PC-3 (cell line): ENCODE results near the gene RIN1.

Experiments used
- EZH2 ChIP-seq: fragments of 300-600 bp; sonication (generic); IDR thresholded peaks from one replicate; pipeline ENCODE4 v1.6.1; 2017; ENCODE audit warnings: antibody characterized with exemption, mild to moderate bottlenecking, low read length; ENCODE audit not compliant: unreplicated experiment
- TF ChIP-seq, protein P1 (sequence below): fragments of 300-600 bp; sonication (generic); conservative IDR thresholded peaks from 2 replicates; pipeline ENCODE4 v1.5.1; 2017; ENCODE audit warnings: antibody characterized with exemption, low read depth, mild to moderate bottlenecking, low read length

DNA sequence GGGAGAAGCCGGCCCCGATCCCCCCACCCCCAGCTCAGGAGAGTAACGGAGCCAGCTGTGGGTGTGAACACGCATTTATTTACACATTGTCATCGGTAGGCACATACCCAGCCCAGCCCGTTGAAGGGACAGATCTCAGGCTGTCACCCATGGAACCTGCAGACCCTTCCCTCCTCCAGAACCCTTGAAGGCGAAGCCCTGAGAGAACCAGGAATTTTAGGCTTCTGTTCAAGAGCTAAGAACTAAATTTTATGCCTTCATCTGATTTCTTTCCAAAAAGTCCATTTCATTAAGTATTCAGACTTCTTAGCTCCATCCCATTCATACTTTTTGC lies 9.0 kb upstream of the RIN1 start:
- TF ChIP-seq, protein P1, sequence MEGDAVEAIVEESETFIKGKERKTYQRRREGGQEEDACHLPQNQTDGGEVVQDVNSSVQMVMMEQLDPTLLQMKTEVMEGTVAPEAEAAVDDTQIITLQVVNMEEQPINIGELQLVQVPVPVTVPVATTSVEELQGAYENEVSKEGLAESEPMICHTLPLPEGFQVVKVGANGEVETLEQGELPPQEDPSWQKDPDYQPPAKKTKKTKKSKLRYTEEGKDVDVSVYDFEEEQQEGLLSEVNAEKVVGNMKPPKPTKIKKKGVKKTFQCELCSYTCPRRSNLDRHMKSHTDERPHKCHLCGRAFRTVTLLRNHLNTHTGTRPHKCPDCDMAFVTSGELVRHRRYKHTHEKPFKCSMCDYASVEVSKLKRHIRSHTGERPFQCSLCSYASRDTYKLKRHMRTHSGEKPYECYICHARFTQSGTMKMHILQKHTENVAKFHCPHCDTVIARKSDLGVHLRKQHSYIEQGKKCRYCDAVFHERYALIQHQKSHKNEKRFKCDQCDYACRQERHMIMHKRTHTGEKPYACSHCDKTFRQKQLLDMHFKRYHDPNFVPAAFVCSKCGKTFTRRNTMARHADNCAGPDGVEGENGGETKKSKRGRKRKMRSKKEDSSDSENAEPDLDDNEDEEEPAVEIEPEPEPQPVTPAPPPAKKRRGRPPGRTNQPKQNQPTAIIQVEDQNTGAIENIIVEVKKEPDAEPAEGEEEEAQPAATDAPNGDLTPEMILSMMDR = no peak
- TF ChIP-seq EZH2 = no peak
